Neural cell (in vitro differentiated cells): ENCODE results near the gene DLG2.
"Not testable (repeated sequence)": the region's sequence is repeated elsewhere in the genome, so short reads cannot be mapped to it uniquely, and the experiment has no call there.

Experiments used
- EP300 ChIP-seq: fragments of 450-650 bp; conservative IDR thresholded peaks from 2 replicates; pipeline ENCODE4 v1.6.1; 2014; ENCODE audit warnings: antibody characterized with exemption, mild to moderate bottlenecking, moderate library complexity; ENCODE audit not compliant: poor library complexity, severe bottlenecking
- EZH2 ChIP-seq: fragments of 200-600, 300-800 bp; shearing (Covaris generic), sonication (generic); IDR thresholded peaks from 2 replicates; pipeline ENCODE4 v1.6.1; 2014; ENCODE audit warnings: antibody characterized with exemption, low read length, borderline replicate concordance, mild to moderate bottlenecking; ENCODE audit not compliant: insufficient read depth, poor library complexity, severe bottlenecking
- MXI1 ChIP-seq: fragments of 450-650 bp; conservative IDR thresholded peaks from 2 replicates; pipeline ENCODE4 v1.6.1; 2014; ENCODE audit warnings: antibody characterized with exemption, mild to moderate bottlenecking; ENCODE audit not compliant: poor library complexity, severe bottlenecking
- POLR2AphosphoS5 ChIP-seq: IDR thresholded peaks from 2 replicates; pipeline ENCODE4 v1.6.1; 2012
- RAD21 ChIP-seq: fragments of 450-650 bp; conservative IDR thresholded peaks from 2 replicates; pipeline ENCODE4 v1.6.1; 2014; ENCODE audit warnings: antibody characterized with exemption, mild to moderate bottlenecking, moderate library complexity
- SMC3 ChIP-seq: fragments of 450-650 bp; conservative IDR thresholded peaks from 2 replicates; pipeline ENCODE4 v1.6.1; 2014; ENCODE audit warnings: antibody characterized with exemption, mild to moderate bottlenecking, moderate library complexity; ENCODE audit not compliant: poor library complexity
- TAF1 ChIP-seq: IDR thresholded peaks from 2 replicates; pipeline ENCODE4 v1.6.1; 2012; ENCODE audit warnings: low read depth
- TF ChIP-seq, protein P1 (sequence below): fragments of 450-650 bp; IDR thresholded peaks from 2 replicates; pipeline ENCODE4 v1.5.1; 2014; ENCODE audit warnings: antibody characterized with exemption, mild to moderate bottlenecking, moderate library complexity; ENCODE audit not compliant: poor library complexity, severe bottlenecking
- TF ChIP-seq, protein P2 (sequence below): IDR thresholded peaks from 2 replicates; pipeline ENCODE4 v1.6.1; 2012; ENCODE audit warnings: borderline replicate concordance

- TF ChIP-seq, protein P1, sequence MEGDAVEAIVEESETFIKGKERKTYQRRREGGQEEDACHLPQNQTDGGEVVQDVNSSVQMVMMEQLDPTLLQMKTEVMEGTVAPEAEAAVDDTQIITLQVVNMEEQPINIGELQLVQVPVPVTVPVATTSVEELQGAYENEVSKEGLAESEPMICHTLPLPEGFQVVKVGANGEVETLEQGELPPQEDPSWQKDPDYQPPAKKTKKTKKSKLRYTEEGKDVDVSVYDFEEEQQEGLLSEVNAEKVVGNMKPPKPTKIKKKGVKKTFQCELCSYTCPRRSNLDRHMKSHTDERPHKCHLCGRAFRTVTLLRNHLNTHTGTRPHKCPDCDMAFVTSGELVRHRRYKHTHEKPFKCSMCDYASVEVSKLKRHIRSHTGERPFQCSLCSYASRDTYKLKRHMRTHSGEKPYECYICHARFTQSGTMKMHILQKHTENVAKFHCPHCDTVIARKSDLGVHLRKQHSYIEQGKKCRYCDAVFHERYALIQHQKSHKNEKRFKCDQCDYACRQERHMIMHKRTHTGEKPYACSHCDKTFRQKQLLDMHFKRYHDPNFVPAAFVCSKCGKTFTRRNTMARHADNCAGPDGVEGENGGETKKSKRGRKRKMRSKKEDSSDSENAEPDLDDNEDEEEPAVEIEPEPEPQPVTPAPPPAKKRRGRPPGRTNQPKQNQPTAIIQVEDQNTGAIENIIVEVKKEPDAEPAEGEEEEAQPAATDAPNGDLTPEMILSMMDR: not testable (repeated sequence)
- not testable (repeated sequence) for TF ChIP-seq EP300, MXI1, EZH2, TAF1, POLR2AphosphoS5, SMC3, RAD21
- TF ChIP-seq, protein P2, sequence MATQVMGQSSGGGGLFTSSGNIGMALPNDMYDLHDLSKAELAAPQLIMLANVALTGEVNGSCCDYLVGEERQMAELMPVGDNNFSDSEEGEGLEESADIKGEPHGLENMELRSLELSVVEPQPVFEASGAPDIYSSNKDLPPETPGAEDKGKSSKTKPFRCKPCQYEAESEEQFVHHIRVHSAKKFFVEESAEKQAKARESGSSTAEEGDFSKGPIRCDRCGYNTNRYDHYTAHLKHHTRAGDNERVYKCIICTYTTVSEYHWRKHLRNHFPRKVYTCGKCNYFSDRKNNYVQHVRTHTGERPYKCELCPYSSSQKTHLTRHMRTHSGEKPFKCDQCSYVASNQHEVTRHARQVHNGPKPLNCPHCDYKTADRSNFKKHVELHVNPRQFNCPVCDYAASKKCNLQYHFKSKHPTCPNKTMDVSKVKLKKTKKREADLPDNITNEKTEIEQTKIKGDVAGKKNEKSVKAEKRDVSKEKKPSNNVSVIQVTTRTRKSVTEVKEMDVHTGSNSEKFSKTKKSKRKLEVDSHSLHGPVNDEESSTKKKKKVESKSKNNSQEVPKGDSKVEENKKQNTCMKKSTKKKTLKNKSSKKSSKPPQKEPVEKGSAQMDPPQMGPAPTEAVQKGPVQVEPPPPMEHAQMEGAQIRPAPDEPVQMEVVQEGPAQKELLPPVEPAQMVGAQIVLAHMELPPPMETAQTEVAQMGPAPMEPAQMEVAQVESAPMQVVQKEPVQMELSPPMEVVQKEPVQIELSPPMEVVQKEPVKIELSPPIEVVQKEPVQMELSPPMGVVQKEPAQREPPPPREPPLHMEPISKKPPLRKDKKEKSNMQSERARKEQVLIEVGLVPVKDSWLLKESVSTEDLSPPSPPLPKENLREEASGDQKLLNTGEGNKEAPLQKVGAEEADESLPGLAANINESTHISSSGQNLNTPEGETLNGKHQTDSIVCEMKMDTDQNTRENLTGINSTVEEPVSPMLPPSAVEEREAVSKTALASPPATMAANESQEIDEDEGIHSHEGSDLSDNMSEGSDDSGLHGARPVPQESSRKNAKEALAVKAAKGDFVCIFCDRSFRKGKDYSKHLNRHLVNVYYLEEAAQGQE: not testable (repeated sequence)
Measured at GRCh38 chr11:85611643-85612042, 15.5 kb downstream of the DLG2 start.
